Measurements from ENCODE around the gene WNT3. TPM values are rescaled to one million over a fixed set of nuclear protein-coding genes. Genes with fewer than 3 reads are reported as not detected.

Gene WNT3
- total and polyA plus RNA-seq, 5 donors from 2014 or later, result not detected

- Mint-ChIP-seq H3K9me3 (peaks cover 0 to 3% (median 0%) of the 10 kb centered on the region in 7 donors), H3K27me3 (peaks cover 70% of the 10 kb centered on the region), H3K27ac (no peak overlapping the region), H3K36me3 (no peaks in the 10 kb centered on the region), H3K4me1 (peaks cover 0 to 38% (median 7%) of the 10 kb centered on the region in 4 donors), H3K4me3 (peak overlapping the region; percentile 0 to 84 (median 62))
- Histone ChIP-seq H3K27me3 (ENCODE audit: control insufficient read depth, insufficient read depth, low read length) (peaks cover 28% of the 10 kb centered on the region), H3K4me1 (ENCODE audit: control insufficient read depth, insufficient read depth, low read length, poor library complexity, severe bottlenecking) (peaks cover 27% of the 10 kb centered on the region), H3K9me3 (ENCODE audit: control insufficient read depth in 2 of 2, low read length in 2 of 2) (no peaks in the 10 kb centered on the region), H3K27ac (ENCODE audit: insufficient read depth, low read length, poor library complexity, severe bottlenecking) (no peak overlapping the region), H3K36me3 (ENCODE audit: control insufficient read depth, insufficient read depth, low read length) (no peaks in the 10 kb centered on the region), H3K4me3 (ENCODE audit: low read depth, low read length) (no peak overlapping the region)
- ATAC-seq (ENCODE audit: low read depth in 2 of 2) (no peak), DNase-seq (no peak)
These were observed 1.2 kb downstream of the WNT3 start for GRCh38 chr17:46817151-46817900.

- peaks cover 0 to 30% (median 7%) of the 10 kb centered on the region in 4 donors for H3K4me1 Mint-ChIP-seq
- peaks cover 55% of the 10 kb centered on the region for H3K27me3 Mint-ChIP-seq
- Histone ChIP-seq H3K4me1 (ENCODE audit: control insufficient read depth, insufficient read depth, low read length, poor library complexity, severe bottlenecking) (peaks cover 26% of the 10 kb centered on the region), H3K36me3 (ENCODE audit: control insufficient read depth, insufficient read depth, low read length) (no peaks in the 10 kb centered on the region), H3K4me3 (ENCODE audit: low read depth, low read length) (no peak overlapping the region), H3K9me3 (ENCODE audit: control insufficient read depth in 2 of 2, low read length in 2 of 2) (no peaks in the 10 kb centered on the region), H3K27me3 (ENCODE audit: control insufficient read depth, insufficient read depth, low read length) (peaks cover 21% of the 10 kb centered on the region), H3K27ac (ENCODE audit: insufficient read depth, low read length, poor library complexity, severe bottlenecking) (no peak overlapping the region)
- no peaks in the 10 kb centered on the region for H3K36me3 Mint-ChIP-seq
- H3K4me3 Mint-ChIP-seq, result no peak overlapping the region
- no peak overlapping the region for H3K27ac Mint-ChIP-seq
- peaks cover 0 to 3% (median 0%) of the 10 kb centered on the region in 7 donors for H3K9me3 Mint-ChIP-seq
- DNase-seq (peak in 1 of 3 donors; percentile 7), ATAC-seq (ENCODE audit: low read depth in 2 of 2) (no peak)
These were observed 2.8 kb downstream of the WNT3 start for GRCh38 chr17:46815474-46816353.

- Mint-ChIP-seq H3K27me3 (peaks cover 43% of the 10 kb centered on the region), H3K4me3 (no peak overlapping the region), H3K4me1 (peaks cover 0 to 22% (median 7%) of the 10 kb centered on the region in 4 donors), H3K36me3 (no peaks in the 10 kb centered on the region), H3K9me3 (peaks cover 0 to 3% (median 0%) of the 10 kb centered on the region in 7 donors), H3K27ac (no peak overlapping the region)
- no peak overlapping the region for H3K4me3 ChIP-seq (ENCODE audit: low read depth, low read length)
- peaks cover 19% of the 10 kb centered on the region for H3K4me1 ChIP-seq (ENCODE audit: control insufficient read depth, insufficient read depth, low read length, poor library complexity, severe bottlenecking)
- H3K9me3 ChIP-seq (ENCODE audit: control insufficient read depth in 2 of 2, low read length in 2 of 2), result no peaks in the 10 kb centered on the region
- H3K27me3 ChIP-seq (ENCODE audit: control insufficient read depth, insufficient read depth, low read length), result peaks cover 21% of the 10 kb centered on the region
- ATAC-seq (ENCODE audit: low read depth in 2 of 2), result no peak
- DNase-seq, result no peak
- H3K27ac ChIP-seq (ENCODE audit: insufficient read depth, low read length, poor library complexity, severe bottlenecking), result no peak overlapping the region
- no peaks in the 10 kb centered on the region for H3K36me3 ChIP-seq (ENCODE audit: control insufficient read depth, insufficient read depth, low read length)
These were observed 4.0 kb downstream of the WNT3 start for GRCh38 chr17:46814446-46814845.

GRCh38 chr17:46813920-46814319 is 4.6 kb downstream of the WNT3 start:
- Mint-ChIP-seq H3K27ac (no peak overlapping the region), H3K36me3 (no peaks in the 10 kb centered on the region), H3K4me1 (peaks cover 0 to 19% (median 7%) of the 10 kb centered on the region in 4 donors), H3K4me3 (no peak overlapping the region), H3K27me3 (peaks cover 40% of the 10 kb centered on the region), H3K9me3 (peaks cover 0 to 3% (median 0%) of the 10 kb centered on the region in 7 donors)
- Histone ChIP-seq H3K36me3 (ENCODE audit: control insufficient read depth, insufficient read depth, low read length) (no peaks in the 10 kb centered on the region), H3K27me3 (ENCODE audit: control insufficient read depth, insufficient read depth, low read length) (peaks cover 21% of the 10 kb centered on the region), H3K27ac (ENCODE audit: insufficient read depth, low read length, poor library complexity, severe bottlenecking) (no peak overlapping the region), H3K9me3 (ENCODE audit: control insufficient read depth in 2 of 2, low read length in 2 of 2) (no peaks in the 10 kb centered on the region), H3K4me3 (ENCODE audit: low read depth, low read length) (no peak overlapping the region), H3K4me1 (ENCODE audit: control insufficient read depth, insufficient read depth, low read length, poor library complexity, severe bottlenecking) (peaks cover 13% of the 10 kb centered on the region)
- ATAC-seq (ENCODE audit: low read depth in 2 of 2) (no peak), DNase-seq (no peak)

GRCh38 chr17:46812624-46813318 is 5.7 kb downstream of the WNT3 start:
- ATAC-seq (ENCODE audit: low read depth in 2 of 2) (no peak), DNase-seq (no peak)
- no peak overlapping the region for H3K4me3 Mint-ChIP-seq
- no peak overlapping the region for H3K27ac ChIP-seq (ENCODE audit: insufficient read depth, low read length, poor library complexity, severe bottlenecking)
- peaks cover 3% of the 10 kb centered on the region for H3K4me1 ChIP-seq (ENCODE audit: control insufficient read depth, insufficient read depth, low read length, poor library complexity, severe bottlenecking)
- H3K27ac Mint-ChIP-seq, result no peak overlapping the region
- peaks cover 0 to 12% (median 3%) of the 10 kb centered on the region in 4 donors for H3K4me1 Mint-ChIP-seq
- H3K36me3 Mint-ChIP-seq, result no peaks in the 10 kb centered on the region
- peaks cover 21% of the 10 kb centered on the region for H3K27me3 ChIP-seq (ENCODE audit: control insufficient read depth, insufficient read depth, low read length)
- H3K4me3 ChIP-seq (ENCODE audit: low read depth, low read length), result no peak overlapping the region
- H3K36me3 ChIP-seq (ENCODE audit: control insufficient read depth, insufficient read depth, low read length), result no peaks in the 10 kb centered on the region
- no peaks in the 10 kb centered on the region for H3K9me3 ChIP-seq (ENCODE audit: control insufficient read depth in 2 of 2, low read length in 2 of 2)
- H3K27me3 Mint-ChIP-seq, result peaks cover 34% of the 10 kb centered on the region
- peaks cover 0 to 3% (median 0%) of the 10 kb centered on the region in 7 donors for H3K9me3 Mint-ChIP-seq

GRCh38 chr17:46811978-46812583 is 6.4 kb downstream of the WNT3 start:
- no peaks in the 10 kb centered on the region for H3K4me1 ChIP-seq (ENCODE audit: control insufficient read depth, insufficient read depth, low read length, poor library complexity, severe bottlenecking)
- H3K9me3 ChIP-seq (ENCODE audit: control insufficient read depth in 2 of 2, low read length in 2 of 2), result no peaks in the 10 kb centered on the region
- no peak overlapping the region for H3K27ac ChIP-seq (ENCODE audit: insufficient read depth, low read length, poor library complexity, severe bottlenecking)
- ATAC-seq (ENCODE audit: low read depth in 2 of 2), result no peak
- H3K9me3 Mint-ChIP-seq, result peaks cover 0 to 3% (median 0%) of the 10 kb centered on the region in 7 donors
- no peak overlapping the region for H3K4me3 ChIP-seq (ENCODE audit: low read depth, low read length)
- H3K4me1 Mint-ChIP-seq, result peaks cover 0 to 8% (median 0%) of the 10 kb centered on the region in 4 donors
- peaks cover 28% of the 10 kb centered on the region for H3K27me3 Mint-ChIP-seq
- no peak overlapping the region for H3K4me3 Mint-ChIP-seq
- H3K36me3 ChIP-seq (ENCODE audit: control insufficient read depth, insufficient read depth, low read length), result no peaks in the 10 kb centered on the region
- no peak for DNase-seq
- H3K27me3 ChIP-seq (ENCODE audit: control insufficient read depth, insufficient read depth, low read length), result peaks cover 18% of the 10 kb centered on the region
- H3K27ac Mint-ChIP-seq, result no peak overlapping the region
- no peaks in the 10 kb centered on the region for H3K36me3 Mint-ChIP-seq

- Histone ChIP-seq H3K9me3 (ENCODE audit: control insufficient read depth in 2 of 2, low read length in 2 of 2) (no peaks in the 10 kb centered on the region), H3K36me3 (ENCODE audit: control insufficient read depth, insufficient read depth, low read length) (no peaks in the 10 kb centered on the region), H3K27me3 (ENCODE audit: control insufficient read depth, insufficient read depth, low read length) (peaks cover 8% of the 10 kb centered on the region), H3K27ac (ENCODE audit: insufficient read depth, low read length, poor library complexity, severe bottlenecking) (no peak overlapping the region), H3K4me1 (ENCODE audit: control insufficient read depth, insufficient read depth, low read length, poor library complexity, severe bottlenecking) (no peaks in the 10 kb centered on the region), H3K4me3 (ENCODE audit: low read depth, low read length) (no peak overlapping the region)
- peaks cover 0 to 3% (median 0%) of the 10 kb centered on the region in 7 donors for H3K9me3 Mint-ChIP-seq
- H3K27ac Mint-ChIP-seq, result no peak overlapping the region
- ATAC-seq (ENCODE audit: low read depth in 2 of 2) (no peak), DNase-seq (no peak)
- no peak overlapping the region for H3K4me3 Mint-ChIP-seq
- H3K27me3 Mint-ChIP-seq, result peaks cover 21% of the 10 kb centered on the region
- no peaks in the 10 kb centered on the region for H3K36me3 Mint-ChIP-seq
- H3K4me1 Mint-ChIP-seq, result no peaks in the 10 kb centered on the region
These were observed 7.7 kb downstream of the WNT3 start for GRCh38 chr17:46810837-46811236.

Data from CD4-positive, CD25-positive, alpha-beta regulatory T cell (primary cell).